SH-SY5Y (cell line): Measurements from ENCODE around the gene AMBP.

Experiments used
- GATA2 ChIP-seq: IDR thresholded peaks from 2 replicates; pipeline ENCODE4 v1.6.1; 2011; ENCODE audit warnings: mild to moderate bottlenecking, low read depth, low read length
- GATA3 ChIP-seq: IDR thresholded peaks from 2 replicates; pipeline ENCODE4 v1.6.1; 2011; ENCODE audit warnings: low read depth, mild to moderate bottlenecking, low read length, moderate library complexity

- TF ChIP-seq GATA3 (no peak), GATA2 (no peak)
Measured at GRCh38 chr9:114071197-114071795, 6.8 kb downstream of the AMBP start.
